ENCODE measurements around the gene GNG12.
A peak's percentile ranks its signal among the peaks of the same experiment; 100 is the strongest.

The GNG12 gene

DNA sequence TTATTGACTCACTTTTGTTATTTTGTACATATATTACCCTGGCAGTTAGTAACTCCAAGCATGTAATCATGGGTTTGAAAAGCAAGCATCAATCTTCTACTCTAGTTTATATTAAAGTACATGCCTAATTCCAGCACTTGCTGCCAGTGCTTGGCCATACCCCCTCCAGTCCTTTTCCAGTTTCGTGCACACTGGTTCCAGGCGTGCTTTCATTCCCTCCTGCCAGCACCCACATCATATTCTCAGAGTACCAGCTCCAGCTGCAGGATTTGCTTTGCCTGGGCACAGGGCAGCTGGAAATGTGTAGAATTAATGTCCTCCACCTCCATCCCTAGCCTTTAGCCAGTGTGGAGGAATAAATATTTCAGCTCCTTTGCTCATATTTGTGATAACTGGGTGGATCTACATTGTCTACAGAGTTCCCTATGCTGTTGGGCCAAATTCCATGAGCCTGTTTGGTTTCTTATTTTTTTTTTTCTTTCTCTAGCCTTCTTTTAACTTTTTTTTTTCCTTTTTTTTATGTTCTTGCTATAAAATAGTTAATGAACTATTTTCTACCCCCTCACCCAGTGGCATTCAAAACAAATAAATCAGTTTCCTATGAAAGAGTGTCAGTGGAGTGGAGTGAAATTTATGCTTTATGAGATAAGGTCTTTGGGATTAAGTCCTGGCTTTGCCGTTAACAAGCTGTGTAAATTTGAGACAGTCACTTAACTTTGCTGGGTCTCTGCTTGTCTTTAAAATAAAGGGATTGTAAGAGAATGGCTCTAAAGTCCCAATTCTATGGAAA lies 2.6 kb upstream of the GNG12 start:
- Histone ChIP-seq H3K27me3 (ENCODE audit: insufficient read depth, low read length) (peaks cover 4% of the 10 kb centered on the region), H3K36me3 (ENCODE audit: insufficient read depth, low read length) (no peaks in the 10 kb centered on the region), H3K9me3 (ENCODE audit: low read length) (no peaks in the 10 kb centered on the region), H3K4me3 (ENCODE audit: low read length) (no peak overlapping the region), H3K4me1 (ENCODE audit: insufficient read depth, low read length) (peaks cover 6% of the 10 kb centered on the region), H2AFZ (ENCODE audit: low read depth, low read length) (no peak overlapping the region)

DNA sequence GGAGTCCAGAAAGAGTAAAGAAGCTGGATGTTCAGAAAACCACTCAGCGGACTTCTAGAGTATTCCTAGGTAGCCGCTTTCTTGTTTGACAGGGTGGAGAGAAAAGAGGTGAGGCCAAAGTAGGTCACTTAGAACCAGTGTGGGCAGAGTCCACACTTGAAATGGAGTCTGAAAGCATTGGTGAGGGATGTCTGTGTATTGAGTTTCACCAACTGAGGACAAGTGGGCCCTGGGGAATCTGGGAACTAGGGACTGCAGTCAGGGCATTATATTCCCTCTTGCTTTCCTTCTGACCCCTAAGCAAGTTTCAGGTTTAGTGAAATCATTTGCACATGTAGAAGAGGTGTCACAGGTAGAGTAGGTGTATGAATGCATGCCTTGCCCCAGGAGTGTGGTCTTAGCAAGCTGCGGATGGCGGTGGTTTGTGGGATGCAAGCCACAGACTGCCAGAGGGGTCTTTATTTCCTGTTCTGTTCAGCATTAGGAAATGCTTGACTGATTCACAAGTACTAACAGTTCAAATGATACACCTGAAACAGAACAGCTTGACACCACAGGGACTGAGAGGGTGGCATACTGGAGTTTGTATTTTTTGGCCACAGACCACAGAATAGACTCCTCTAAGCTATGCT lies 1.1 kb upstream of the GNG12 start:
- Histone ChIP-seq H2AFZ (ENCODE audit: low read depth, low read length) (no peak overlapping the region), H3K4me1 (ENCODE audit: insufficient read depth, low read length) (peaks cover 10% of the 10 kb centered on the region), H3K9me3 (ENCODE audit: low read length) (no peaks in the 10 kb centered on the region), H3K4me3 (ENCODE audit: low read length) (no peak overlapping the region), H3K27me3 (ENCODE audit: insufficient read depth, low read length) (peaks cover 4% of the 10 kb centered on the region), H3K36me3 (ENCODE audit: insufficient read depth, low read length) (no peaks in the 10 kb centered on the region)

DNA sequence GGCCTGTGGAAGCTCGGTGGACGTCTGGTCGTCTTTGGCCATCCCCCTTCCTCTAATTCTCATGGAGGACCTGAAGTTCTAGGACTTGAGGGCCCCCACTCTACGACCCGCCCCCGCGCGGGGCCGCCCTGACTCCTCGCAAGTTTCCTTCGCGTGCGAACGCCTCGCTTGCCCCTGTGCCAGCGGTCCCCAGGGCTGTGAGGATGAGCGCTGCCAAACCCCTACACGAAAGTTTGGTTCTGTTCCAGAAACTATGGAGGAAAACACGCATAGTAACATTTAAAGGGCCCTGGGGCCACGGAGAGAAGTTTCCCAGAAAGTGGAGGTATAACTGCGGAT lies 304 bp upstream of the GNG12 start:
- H3K36me3 ChIP-seq (ENCODE audit: insufficient read depth, low read length): no peaks in the 10 kb centered on the region
- H3K9me3 ChIP-seq (ENCODE audit: low read length): no peaks in the 10 kb centered on the region
- peaks cover 10% of the 10 kb centered on the region for H3K4me1 ChIP-seq (ENCODE audit: insufficient read depth, low read length)
- no peak overlapping the region for H3K4me3 ChIP-seq (ENCODE audit: low read length)
- H2AFZ ChIP-seq (ENCODE audit: low read depth, low read length): peak overlapping the region; percentile 79
- H3K27me3 ChIP-seq (ENCODE audit: insufficient read depth, low read length): peaks cover 4% of the 10 kb centered on the region

DNA sequence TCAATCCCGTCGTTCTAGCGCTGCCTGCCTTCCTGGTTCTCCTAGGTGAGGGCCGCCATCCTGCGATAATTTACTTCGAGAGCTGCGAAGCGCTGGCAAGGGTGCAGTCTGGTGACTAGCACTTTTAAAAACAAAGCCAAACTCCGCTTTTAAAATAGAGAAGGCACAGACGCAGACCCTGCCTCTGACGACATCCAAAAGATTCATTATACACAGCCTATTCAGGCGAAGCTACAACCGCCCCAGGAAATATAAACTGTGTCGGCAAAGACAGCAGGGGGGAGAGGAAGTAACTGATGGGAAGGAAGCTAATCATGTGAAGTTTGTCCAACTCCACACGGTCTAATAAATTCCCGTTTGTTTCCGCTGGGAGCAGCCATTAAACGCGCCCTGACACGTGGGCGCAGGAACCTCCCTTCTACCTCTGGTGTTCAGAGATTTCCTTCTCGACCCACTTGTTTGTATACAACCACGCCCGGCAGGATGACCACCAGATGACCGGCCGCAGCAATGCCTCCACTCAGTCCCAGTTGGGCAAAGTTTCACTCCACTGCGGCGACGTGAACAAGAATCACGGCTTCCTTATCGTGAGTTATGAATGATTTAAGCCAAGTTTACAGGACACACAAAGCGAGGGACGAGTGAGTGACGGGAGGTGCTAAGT lies 1.3 kb downstream of the GNG12 start:
- peak overlapping the region; percentile 79 for H2AFZ ChIP-seq (ENCODE audit: low read depth, low read length)
- H3K27me3 ChIP-seq (ENCODE audit: insufficient read depth, low read length): peaks cover 4% of the 10 kb centered on the region
- H3K9me3 ChIP-seq (ENCODE audit: low read length): no peaks in the 10 kb centered on the region
- no peaks in the 10 kb centered on the region for H3K36me3 ChIP-seq (ENCODE audit: insufficient read depth, low read length)
- peak overlapping the region; percentile 64 for H3K4me3 ChIP-seq (ENCODE audit: low read length)
- peaks cover 10% of the 10 kb centered on the region for H3K4me1 ChIP-seq (ENCODE audit: insufficient read depth, low read length)

DNA sequence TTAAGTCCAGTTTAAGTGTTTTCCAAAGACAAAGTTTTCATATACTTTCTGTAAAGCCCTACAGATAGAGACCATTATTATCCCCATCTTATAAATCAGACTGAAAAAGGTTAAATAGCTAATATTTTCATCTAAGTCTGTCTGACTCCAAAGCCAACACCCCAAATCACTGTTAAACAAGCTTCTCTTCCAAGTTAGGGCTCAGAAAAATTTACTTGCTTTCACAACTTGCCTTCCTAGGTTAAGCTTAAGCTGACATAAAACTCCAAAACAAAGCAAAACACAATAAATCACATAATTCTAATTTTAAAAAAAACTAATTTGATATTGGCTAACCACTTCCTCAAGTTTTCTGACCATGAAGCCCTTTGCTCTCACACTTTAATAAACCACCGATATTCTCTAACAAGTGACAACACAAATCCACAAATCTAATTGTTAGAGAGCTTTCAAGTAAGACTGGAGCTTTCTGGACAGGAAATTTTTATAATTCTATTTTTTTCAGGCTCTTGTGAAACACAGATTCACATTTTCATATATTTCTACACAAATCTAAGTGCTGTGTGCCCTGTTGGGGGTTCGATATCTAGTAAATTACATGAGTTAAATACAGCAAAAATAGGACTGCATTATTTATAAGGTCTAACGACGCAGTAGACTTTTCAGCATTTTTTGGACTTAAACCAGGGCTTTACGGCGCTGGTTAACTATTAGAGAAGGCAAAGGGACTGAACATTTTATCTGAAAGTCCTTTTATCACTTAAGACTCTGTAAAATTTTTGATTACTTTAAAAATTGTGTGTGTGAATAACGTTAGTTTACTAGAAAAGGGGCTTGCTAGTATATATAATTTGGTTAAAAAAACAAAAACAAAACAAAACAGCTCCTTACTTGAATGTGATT lies 2.1 kb downstream of the GNG12 start:
- peak overlapping the region; percentile 64 for H3K4me3 ChIP-seq (ENCODE audit: low read length)
- no peaks in the 10 kb centered on the region for H3K9me3 ChIP-seq (ENCODE audit: low read length)
- no peaks in the 10 kb centered on the region for H3K36me3 ChIP-seq (ENCODE audit: insufficient read depth, low read length)
- peaks cover 4% of the 10 kb centered on the region for H3K27me3 ChIP-seq (ENCODE audit: insufficient read depth, low read length)
- H2AFZ ChIP-seq (ENCODE audit: low read depth, low read length): peak overlapping the region; percentile 79
- peaks cover 10% of the 10 kb centered on the region for H3K4me1 ChIP-seq (ENCODE audit: insufficient read depth, low read length)

DNA sequence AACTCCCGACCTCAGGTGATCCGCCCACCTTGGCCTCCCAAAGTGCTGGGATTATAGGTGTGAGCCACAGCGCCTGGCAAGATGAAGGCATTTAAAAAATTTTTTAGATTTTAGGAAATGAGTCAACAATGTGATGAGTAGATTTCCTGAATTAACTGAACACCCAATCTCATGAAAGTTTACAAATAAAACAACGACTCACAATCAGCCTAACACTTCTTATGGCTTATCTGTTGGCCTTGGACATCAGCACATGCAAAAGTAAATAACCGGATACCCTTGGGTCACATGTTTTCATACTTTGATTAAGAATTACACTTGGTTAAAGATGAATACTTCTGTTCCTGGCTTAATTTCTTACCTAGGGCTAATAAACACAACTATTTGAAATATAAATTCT lies 3.0 kb downstream of the GNG12 start:
- no peaks in the 10 kb centered on the region for H3K9me3 ChIP-seq (ENCODE audit: low read length)
- no peak overlapping the region for H3K4me3 ChIP-seq (ENCODE audit: low read length)
- H3K27me3 ChIP-seq (ENCODE audit: insufficient read depth, low read length): peaks cover 4% of the 10 kb centered on the region
- no peak overlapping the region for H2AFZ ChIP-seq (ENCODE audit: low read depth, low read length)
- peaks cover 10% of the 10 kb centered on the region for H3K4me1 ChIP-seq (ENCODE audit: insufficient read depth, low read length)
- no peaks in the 10 kb centered on the region for H3K36me3 ChIP-seq (ENCODE audit: insufficient read depth, low read length)

DNA sequence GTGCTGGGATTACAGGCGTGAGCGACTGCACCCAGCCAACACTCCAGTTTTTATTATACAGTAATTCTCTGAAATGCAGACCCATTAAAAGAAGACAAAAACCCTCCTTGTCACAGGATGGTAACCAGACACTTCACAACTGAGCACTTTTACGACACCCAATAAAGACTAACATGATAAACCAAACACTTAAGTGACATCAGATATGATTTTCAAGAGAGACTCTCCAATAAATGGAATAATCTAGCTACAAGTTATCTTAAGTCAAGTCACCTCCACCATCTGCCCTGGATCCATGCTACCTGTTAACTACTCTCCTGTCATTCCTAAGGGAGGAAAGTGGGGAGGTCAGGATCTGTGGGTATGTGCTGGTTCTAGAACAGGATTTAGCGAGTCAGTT lies 5.6 kb downstream of the GNG12 start:
- H3K9me3 ChIP-seq (ENCODE audit: low read length): no peaks in the 10 kb centered on the region
- no peak overlapping the region for H2AFZ ChIP-seq (ENCODE audit: low read depth, low read length)
- H3K27me3 ChIP-seq (ENCODE audit: insufficient read depth, low read length): no peaks in the 10 kb centered on the region
- no peak overlapping the region for H3K4me3 ChIP-seq (ENCODE audit: low read length)
- H3K36me3 ChIP-seq (ENCODE audit: insufficient read depth, low read length): no peaks in the 10 kb centered on the region
- peaks cover 10% of the 10 kb centered on the region for H3K4me1 ChIP-seq (ENCODE audit: insufficient read depth, low read length)

DNA sequence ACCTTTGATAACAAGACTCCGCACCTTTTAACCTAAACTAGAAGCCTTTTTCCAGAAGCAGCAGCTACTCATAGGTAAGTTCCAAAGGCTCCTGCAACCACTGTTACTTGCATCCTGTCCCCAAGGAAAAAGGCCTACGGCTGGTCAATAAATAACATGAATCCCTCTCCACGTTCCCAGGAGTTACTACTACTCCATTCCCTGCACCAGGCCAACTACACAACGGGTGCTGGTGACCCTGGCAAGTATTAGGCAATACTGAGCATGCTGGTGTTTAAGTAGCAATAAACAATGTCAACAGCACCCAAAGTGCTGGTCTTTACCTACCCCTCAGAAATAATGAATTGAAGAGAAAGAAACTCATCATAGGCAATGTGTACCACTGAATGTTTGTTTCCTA lies 7.7 kb downstream of the GNG12 start:
- Histone ChIP-seq H3K27me3 (ENCODE audit: insufficient read depth, low read length) (no peaks in the 10 kb centered on the region), H2AFZ (ENCODE audit: low read depth, low read length) (no peak overlapping the region), H3K36me3 (ENCODE audit: insufficient read depth, low read length) (no peaks in the 10 kb centered on the region), H3K4me1 (ENCODE audit: insufficient read depth, low read length) (peaks cover 2% of the 10 kb centered on the region), H3K4me3 (ENCODE audit: low read length) (no peak overlapping the region), H3K9me3 (ENCODE audit: low read length) (no peaks in the 10 kb centered on the region)

DNA sequence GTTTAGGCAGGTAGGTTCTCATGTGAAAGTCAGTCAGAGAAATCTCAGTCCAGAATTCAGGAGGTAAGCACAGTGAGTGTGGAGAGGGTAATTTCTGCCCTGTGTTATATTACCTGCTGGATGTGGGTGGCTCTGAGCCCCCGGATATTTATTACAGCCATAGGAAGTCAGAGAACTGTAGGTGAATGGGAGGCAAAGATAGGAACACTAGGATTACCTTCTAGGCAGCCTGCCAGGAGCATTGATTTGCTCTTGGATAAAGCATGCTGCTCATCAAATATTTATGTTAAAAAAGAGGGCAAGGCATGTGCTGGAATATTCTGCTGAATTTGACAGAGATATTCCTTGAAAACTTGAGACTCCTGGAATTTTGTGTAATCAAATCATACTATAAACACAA lies 8.5 kb downstream of the GNG12 start:
- Histone ChIP-seq H3K9me3 (ENCODE audit: low read length) (no peaks in the 10 kb centered on the region), H2AFZ (ENCODE audit: low read depth, low read length) (no peak overlapping the region), H3K27me3 (ENCODE audit: insufficient read depth, low read length) (no peaks in the 10 kb centered on the region), H3K4me3 (ENCODE audit: low read length) (no peak overlapping the region), H3K4me1 (ENCODE audit: insufficient read depth, low read length) (no peaks in the 10 kb centered on the region), H3K36me3 (ENCODE audit: insufficient read depth, low read length) (no peaks in the 10 kb centered on the region)

DNA sequence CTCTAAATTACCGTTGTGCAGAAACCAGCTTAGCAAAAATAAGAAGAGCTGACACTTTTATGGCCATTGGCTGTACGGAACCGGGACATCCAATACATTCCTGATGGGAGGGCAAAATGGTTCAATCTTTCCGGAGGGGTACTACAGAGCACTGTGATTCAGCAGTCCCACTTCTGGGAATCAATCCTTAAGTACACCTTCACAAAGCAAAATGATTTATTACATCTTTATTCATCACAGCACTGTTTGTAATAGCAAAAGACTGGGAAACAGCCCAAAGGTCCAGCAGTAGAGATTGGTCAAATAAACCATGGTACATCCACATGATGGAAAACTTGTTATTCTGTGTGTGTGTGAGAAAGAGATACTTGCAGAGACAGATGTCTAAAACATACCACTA lies 9.7 kb downstream of the GNG12 start:
- Histone ChIP-seq H3K4me1 (ENCODE audit: insufficient read depth, low read length) (no peaks in the 10 kb centered on the region), H2AFZ (ENCODE audit: low read depth, low read length) (no peak overlapping the region), H3K4me3 (ENCODE audit: low read length) (no peak overlapping the region), H3K36me3 (ENCODE audit: insufficient read depth, low read length) (no peaks in the 10 kb centered on the region), H3K9me3 (ENCODE audit: low read length) (no peaks in the 10 kb centered on the region), H3K27me3 (ENCODE audit: insufficient read depth, low read length) (no peaks in the 10 kb centered on the region)

DNA sequence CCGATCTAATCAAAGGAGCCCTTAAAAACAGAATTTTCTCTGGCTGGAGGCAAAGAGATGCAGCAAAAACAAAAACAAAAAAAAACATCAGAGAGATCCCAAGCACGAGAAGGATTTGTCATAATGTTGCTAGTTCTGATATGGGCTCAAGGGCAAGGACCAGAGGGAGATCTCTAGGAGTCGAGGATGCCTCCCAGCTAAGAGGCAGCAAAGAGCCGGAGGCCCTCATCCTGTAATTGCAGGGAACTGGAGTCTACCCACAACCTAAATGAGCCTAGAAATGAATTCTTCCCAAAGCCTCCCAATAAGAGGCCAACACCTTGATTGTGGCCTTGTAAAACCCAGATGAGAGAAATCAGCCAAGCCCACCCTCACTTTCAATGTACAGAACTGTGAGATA lies 12.0 kb downstream of the GNG12 start:
- Histone ChIP-seq H3K9me3 (ENCODE audit: low read length) (peaks cover 6% of the 10 kb centered on the region), H3K4me3 (ENCODE audit: low read length) (no peak overlapping the region), H3K4me1 (ENCODE audit: insufficient read depth, low read length) (no peaks in the 10 kb centered on the region), H2AFZ (ENCODE audit: low read depth, low read length) (no peak overlapping the region), H3K36me3 (ENCODE audit: insufficient read depth, low read length) (no peaks in the 10 kb centered on the region), H3K27me3 (ENCODE audit: insufficient read depth, low read length) (no peaks in the 10 kb centered on the region)

DNA sequence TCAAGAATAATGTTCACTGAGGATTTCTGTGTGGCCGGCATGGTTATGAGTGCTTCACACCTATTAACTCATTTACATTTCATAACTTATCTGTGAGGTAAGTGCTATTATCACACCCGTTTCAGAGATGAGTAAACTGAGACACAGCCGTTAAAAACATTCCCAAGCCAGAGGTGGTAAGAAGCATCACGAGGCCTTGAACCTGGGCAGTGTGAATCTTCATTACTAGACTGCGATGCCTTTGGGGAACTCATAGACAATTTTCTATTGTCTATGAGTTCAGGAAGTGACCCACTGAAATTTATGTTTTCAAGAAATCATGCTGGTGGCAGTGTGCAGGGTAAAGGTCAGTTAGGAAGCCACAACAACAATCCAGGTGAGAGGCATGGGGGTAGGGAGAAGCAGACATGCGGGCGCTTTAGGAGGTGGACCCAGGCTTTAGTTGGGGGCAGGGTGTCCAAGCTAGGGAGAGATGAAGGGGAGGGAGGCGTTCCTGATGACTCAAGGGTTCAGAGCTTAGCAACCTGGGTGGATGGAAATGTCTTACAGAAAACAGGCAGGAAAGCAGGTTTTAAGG lies 14.5 kb downstream of the GNG12 start:
- Histone ChIP-seq H3K27me3 (ENCODE audit: insufficient read depth, low read length) (no peaks in the 10 kb centered on the region), H2AFZ (ENCODE audit: low read depth, low read length) (no peak overlapping the region), H3K9me3 (ENCODE audit: low read length) (peaks cover 8% of the 10 kb centered on the region), H3K4me3 (ENCODE audit: low read length) (no peak overlapping the region), H3K36me3 (ENCODE audit: insufficient read depth, low read length) (no peaks in the 10 kb centered on the region), H3K4me1 (ENCODE audit: insufficient read depth, low read length) (no peaks in the 10 kb centered on the region)
